Stomach smooth muscle (tissue), 2 donors: ENCODE data around the gene CFI.

Experiments
- H3K27ac ChIP-seq: one replicate; pipeline ENCODE4 v1.7.0; 2013; ENCODE audit warnings: mild to moderate bottlenecking, low read length, inconsistent platforms
- H3K27me3 ChIP-seq, 2 donors: one replicate each; pipeline ENCODE4 v1.7.0; 2013; ENCODE audit warnings: low read length in 2 of 2; ENCODE audit not compliant: insufficient read depth in 2 of 2, control insufficient read depth in 1 of 2
- H3K36me3 ChIP-seq, 2 donors: one replicate each; pipeline ENCODE4 v1.7.0; 2013; ENCODE audit warnings: low read length in 2 of 2; ENCODE audit not compliant: control insufficient read depth in 2 of 2, insufficient read depth in 2 of 2
- H3K4me1 ChIP-seq: one replicate; pipeline ENCODE4 v1.7.0; 2013; ENCODE audit warnings: low read length; ENCODE audit not compliant: control insufficient read depth, insufficient read depth
- H3K4me3 ChIP-seq, 2 donors: one replicate each; pipeline ENCODE4 v1.7.0; 2013; ENCODE audit warnings: low read length in 2 of 2
- H3K9ac ChIP-seq, 2 donors: one replicate each; pipeline ENCODE4 v1.7.0; 2013; ENCODE audit warnings: low read length in 2 of 2, mild to moderate bottlenecking in 1 of 2
- H3K9me3 ChIP-seq, 2 donors: one replicate each; pipeline ENCODE4 v1.7.0; 2013; ENCODE audit warnings: low read length in 2 of 2; ENCODE audit not compliant: control insufficient read depth in 2 of 2
- donor health status: healthy.
- donor health status: Pancreatic carcinoma.

The CFI gene

DNA sequence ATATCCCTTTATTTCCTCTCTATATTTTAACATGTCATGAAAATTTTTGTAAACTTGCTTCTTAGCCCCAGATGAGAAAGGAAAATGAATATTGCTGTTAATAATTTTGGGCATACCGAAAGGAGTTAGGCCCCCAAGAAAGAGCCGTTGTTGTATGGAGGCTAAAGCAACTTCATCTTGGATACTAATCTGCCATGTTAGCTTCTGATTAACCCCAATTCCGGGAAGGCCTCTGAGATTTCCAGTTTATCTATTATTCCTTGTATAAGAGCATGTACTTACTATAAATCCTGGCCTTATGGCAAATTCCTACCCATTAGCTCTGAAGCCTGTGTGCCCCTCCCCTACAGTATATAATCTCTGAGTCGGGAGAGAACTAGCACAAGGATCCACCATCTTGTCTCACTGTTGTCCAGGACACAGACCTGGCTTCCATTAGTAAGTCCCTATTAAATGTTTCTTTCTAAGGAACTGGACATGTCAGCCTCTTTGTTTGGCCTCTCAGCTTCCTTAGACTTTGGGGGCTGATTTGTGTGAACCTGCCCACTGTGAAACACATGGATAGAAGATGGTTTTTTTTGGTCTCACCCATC lies 51.1 kb downstream of the CFI start:
- Histone ChIP-seq H3K36me3 (no peaks in the 10 kb centered on the region), H3K9me3 (no peaks in the 10 kb centered on the region), H3K4me1 (no peaks in the 10 kb centered on the region), H3K27me3 (no peaks in the 10 kb centered on the region), H3K9ac (no peak overlapping the region), H3K4me3 (no peak overlapping the region), H3K27ac (no peak overlapping the region)

DNA sequence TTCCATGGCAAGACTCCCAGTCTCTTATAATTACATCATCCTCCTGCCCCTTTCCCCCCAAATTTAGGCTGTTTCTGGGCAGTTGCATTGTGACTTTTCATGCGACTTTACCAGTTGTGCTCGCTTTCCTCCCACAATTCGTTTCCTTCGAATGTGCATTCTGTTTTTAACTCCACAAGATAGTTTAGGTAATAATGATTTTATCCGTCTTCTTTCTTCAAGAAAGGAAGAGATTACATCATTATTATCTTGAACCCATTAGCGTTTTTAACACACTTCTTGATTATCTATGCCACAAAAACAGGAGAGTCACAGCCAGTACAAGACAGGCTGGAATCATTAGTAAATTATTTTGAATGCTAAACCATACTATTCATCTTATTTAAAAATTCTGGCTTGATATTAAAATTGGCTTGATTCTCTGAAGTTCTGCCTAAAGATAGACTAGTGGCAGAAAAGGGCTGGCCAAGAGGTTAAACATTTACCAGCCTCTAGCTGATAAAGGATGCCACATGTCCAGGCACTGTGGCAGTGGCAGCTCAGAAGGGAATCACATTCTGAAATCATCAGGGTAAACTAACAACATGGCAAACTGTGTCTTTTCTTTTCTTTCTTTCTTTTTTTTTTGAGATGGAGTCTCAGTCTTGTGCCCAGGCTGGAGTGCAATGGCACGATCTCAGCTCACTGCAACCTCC lies 52.3 kb downstream of the CFI start:
- Histone ChIP-seq H3K4me3 (no peak overlapping the region), H3K4me1 (no peaks in the 10 kb centered on the region), H3K27me3 (no peaks in the 10 kb centered on the region), H3K36me3 (no peaks in the 10 kb centered on the region), H3K9me3 (no peaks in the 10 kb centered on the region), H3K27ac (no peak overlapping the region), H3K9ac (no peak overlapping the region)

DNA sequence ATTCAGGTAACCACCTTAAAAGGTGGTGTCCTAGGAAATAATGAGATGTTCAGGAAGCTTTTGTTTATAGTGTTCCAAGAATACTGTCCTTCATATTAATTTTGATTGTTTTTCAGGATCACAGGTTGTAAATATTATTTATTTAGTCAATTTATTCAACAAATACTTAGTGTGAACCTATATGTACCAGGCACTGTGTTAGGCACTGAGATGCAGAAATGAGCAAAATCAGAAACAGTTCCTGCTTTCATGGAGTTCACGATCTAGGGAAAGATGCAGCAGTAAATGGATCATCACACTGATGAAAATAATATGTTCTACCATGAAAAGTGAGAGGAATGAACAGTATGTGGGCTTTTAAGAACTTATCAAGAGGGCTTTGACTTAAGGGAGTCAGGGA lies 53.7 kb downstream of the CFI start:
- H3K4me3 ChIP-seq = no peak overlapping the region
- no peak overlapping the region for H3K27ac ChIP-seq

DNA sequence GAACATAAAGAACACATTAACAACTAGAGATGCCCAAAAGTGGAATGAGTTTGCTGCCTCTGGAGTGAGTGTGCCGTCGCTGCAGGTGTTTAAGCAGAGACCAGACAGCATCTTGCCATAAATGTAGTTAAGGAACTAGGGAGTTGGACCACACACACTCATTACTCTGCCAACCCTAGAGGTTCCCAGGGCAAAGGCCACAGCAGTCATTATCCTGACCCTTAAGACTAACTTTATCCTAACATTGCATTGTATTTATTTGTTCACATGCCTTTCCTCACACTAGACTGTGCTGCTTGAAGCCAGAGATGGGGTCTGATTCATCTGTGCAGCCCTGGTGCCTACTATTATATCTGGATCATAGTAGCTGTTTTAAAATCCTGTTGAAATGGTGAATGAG lies 55.1 kb downstream of the CFI start:
- no peaks in the 10 kb centered on the region for H3K36me3 ChIP-seq

More for the DNA sequence above, 53.7 kb downstream of the CFI start:
- no peaks in the 10 kb centered on the region for H3K4me1 ChIP-seq
- H3K9me3 ChIP-seq = no peaks in the 10 kb centered on the region
- H3K36me3 ChIP-seq = no peaks in the 10 kb centered on the region
- H3K27me3 ChIP-seq = no peaks in the 10 kb centered on the region
- H3K9ac ChIP-seq = no peak overlapping the region

DNA sequence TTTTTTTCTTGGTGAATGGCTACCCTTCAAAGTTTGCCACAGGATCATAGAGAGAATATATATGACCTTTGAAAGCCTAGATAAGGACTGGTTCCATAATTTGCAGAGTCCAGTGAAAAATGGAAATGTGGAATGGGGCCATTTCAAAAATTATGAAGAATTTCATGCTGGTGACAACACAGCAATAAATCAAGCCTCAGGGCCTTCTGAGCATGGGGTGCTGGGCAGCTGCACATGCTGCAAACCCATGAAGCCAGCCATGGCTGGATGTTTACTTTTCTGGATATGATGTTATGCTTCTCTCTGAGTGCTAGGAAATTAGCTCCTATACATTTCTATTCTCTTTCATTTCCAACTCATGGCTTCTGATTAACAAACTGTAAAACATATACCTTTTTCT lies 56.0 kb downstream of the CFI start:
- Histone ChIP-seq H3K4me1 (no peaks in the 10 kb centered on the region), H3K36me3 (no peaks in the 10 kb centered on the region), H3K9me3 (no peaks in the 10 kb centered on the region), H3K4me3 (no peak overlapping the region), H3K27ac (no peak overlapping the region), H3K27me3 (no peaks in the 10 kb centered on the region), H3K9ac (no peak overlapping the region)

More for the DNA sequence above, 55.1 kb downstream of the CFI start:
- H3K27me3 ChIP-seq = no peaks in the 10 kb centered on the region
- H3K9me3 ChIP-seq = no peaks in the 10 kb centered on the region
- no peak overlapping the region for H3K9ac ChIP-seq
- no peaks in the 10 kb centered on the region for H3K4me1 ChIP-seq
- no peak overlapping the region for H3K4me3 ChIP-seq
- no peak overlapping the region for H3K27ac ChIP-seq

DNA sequence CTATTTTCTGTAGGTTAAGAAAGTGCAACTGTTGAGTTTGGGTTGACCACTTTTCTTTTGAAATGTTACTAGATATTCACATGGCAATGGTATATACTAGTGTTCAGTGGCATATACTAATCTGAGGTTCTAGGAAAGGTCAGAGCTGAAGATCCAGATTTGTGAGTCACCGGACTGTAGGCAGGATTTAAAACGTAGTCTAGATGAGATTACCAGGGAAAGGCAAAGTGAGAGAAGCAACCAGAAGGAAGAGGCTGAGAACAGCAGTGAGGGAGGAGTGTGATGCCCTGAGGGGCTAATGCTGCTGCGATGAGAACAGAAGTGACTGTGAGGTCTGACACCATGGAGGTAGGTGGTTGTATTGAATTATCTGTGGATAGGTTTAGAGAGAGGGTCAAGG lies 62.3 kb downstream of the CFI start:
- H3K36me3 ChIP-seq = no peaks in the 10 kb centered on the region
- no peaks in the 10 kb centered on the region for H3K27me3 ChIP-seq
- H3K9ac ChIP-seq = no peak overlapping the region
- H3K4me1 ChIP-seq = no peaks in the 10 kb centered on the region
- H3K4me3 ChIP-seq = no peak overlapping the region
- H3K9me3 ChIP-seq = no peaks in the 10 kb centered on the region
- no peak overlapping the region for H3K27ac ChIP-seq

DNA sequence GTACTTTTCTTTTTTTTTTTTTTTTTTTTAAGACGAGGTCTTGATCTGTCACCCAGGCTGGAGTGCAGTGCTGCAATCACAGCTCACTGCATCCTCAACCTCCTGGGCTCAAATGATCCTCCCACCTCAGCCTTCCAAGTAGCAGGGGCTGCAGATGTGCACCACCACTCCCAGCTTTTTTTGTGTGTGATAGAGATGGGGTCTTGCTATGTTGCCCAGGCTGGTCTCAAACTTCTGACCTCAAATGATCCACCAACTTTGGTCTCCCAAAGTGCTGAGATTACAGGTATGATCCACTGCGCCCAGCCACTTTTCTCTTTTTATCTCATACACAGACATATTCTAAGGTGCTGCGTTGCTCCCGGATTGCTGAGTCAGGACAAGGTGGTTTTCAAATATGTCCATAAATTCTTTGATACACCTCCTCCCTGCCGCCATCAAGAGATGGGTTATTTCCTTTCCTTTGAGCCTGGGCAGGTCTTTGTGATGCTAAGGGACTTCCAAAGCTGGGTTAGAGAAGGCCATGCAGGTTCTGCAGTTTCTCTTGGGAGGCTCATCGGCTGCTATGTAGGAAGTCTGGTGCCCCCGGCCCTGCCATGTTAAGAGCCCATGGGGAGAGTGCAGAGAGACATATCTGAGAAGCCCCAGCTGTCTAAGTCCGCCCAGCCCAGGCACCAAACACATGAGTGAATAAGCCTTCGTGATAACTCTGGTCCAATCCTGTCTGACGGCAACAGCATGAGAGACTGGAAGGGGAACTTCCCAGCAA lies 63.5 kb downstream of the CFI start:
- Histone ChIP-seq H3K9ac (no peak overlapping the region), H3K27me3 (no peaks in the 10 kb centered on the region), H3K4me1 (no peaks in the 10 kb centered on the region), H3K27ac (no peak overlapping the region), H3K4me3 (no peak overlapping the region), H3K36me3 (no peaks in the 10 kb centered on the region), H3K9me3 (no peaks in the 10 kb centered on the region)

DNA sequence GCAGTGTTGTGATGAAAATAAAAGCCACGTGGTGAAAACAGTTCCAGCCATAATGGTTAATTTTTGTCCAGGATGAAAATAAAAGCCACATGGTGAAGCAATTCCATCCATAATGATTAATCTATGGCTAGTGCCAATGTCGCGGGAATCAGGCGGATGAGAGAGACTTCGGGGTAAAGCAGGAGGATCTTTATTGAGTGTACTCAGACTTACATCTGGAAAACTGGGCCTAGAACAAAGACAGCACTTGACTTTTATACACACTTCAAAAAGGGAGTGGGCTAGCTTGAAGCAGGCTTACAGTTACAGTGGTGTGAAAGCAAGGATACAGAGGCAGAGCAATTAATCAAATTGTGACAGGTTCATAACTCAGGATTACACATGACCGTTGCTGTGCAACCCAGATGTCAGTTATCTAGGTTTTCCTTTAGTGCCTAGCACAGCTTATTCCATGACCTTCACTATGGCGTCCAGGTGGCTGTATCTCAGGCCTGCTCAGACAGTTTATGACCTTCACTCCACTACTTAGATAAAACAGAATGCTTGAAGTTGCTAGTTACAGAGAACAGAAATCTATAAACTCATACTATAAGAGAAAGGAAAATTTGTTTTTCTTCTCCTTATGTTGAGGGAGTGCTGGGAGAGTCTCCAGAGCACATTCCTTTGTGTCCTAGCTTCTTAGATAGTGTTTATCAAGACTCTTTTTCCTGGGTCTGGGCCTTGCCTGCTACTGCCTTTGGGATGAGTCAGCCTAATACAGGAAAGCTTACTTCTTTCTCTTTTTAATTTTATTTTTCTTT lies 66.0 kb downstream of the CFI start:
- Histone ChIP-seq H3K9ac (no peak overlapping the region), H3K36me3 (no peaks in the 10 kb centered on the region), H3K27me3 (no peaks in the 10 kb centered on the region), H3K27ac (no peak overlapping the region), H3K4me1 (no peaks in the 10 kb centered on the region), H3K9me3 (no peaks in the 10 kb centered on the region), H3K4me3 (no peak overlapping the region)

DNA sequence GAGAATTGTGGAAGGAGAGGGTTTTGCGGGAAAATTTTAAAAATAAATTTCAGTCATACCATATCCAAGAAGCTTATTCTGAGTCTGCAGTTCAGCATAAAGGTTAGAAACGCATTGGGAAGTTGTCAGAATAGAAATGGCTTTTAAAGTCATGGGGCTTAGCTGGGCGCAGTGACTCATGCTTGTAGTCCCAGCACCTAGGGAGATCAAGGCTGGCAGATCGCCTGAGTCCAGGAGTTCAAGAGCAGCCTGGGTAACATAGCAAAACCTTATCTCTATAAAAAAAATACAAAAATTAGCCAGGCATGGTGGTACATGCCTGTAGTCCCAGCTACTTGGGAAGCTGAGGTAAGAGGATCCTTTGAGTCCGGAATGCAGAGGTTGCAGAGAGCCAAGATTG lies 68.1 kb downstream of the CFI start:
- H3K27ac ChIP-seq = no peak overlapping the region
- no peak overlapping the region for H3K9ac ChIP-seq
- H3K27me3 ChIP-seq = no peaks in the 10 kb centered on the region
- H3K36me3 ChIP-seq = no peaks in the 10 kb centered on the region
- H3K4me3 ChIP-seq = no peak overlapping the region
- H3K4me1 ChIP-seq = peaks cover 10% of the 10 kb centered on the region
- H3K9me3 ChIP-seq = no peaks in the 10 kb centered on the region

DNA sequence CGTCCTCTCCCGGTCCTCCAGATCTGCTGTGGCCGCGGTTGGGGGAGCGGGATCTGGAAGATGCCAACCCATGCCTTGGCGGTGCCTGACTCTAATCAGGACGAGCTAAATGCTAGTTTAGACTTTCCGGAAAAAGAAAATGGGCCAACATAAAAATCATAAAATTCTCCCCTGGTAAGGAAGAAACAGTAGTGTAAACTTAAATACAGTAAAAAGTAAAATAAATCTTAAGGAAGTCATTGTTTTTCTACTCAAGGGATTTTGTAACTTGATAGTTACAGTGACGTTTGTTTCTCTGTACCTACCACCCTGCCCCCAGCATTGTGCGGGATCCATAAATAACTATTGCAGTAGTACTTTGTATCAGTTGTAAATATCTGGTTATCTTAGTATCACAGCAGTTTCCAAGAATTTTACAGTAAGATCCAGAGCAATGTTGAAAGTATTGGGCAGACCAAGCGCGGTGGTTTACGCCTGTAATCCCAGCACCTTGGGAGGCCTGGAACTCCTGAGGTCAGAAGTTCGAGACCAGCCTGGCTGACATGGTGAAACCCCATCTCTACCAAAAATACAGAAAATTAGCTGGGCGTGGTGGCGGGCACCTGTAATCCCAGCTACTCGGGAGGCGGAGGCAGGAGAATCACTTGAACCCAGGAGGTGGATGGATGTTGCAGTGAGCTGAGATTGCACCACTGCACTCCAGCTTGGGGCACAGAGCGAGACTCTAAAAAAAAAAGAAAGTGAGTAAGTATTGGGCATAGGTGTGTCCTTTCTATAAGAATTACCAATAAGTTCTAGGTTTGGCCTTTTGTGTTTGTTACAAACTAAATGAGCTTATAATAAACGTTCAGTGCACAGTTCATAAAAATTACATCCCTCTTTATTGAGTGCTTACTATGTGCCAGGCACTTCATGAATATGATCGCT lies 70.9 kb downstream of the CFI start:
- H3K9me3 ChIP-seq = no peaks in the 10 kb centered on the region
- peak overlapping the region; percentile 80 for H3K9ac ChIP-seq
- peaks cover 10% of the 10 kb centered on the region for H3K4me1 ChIP-seq
- peak overlapping the region; percentile 90 to 97 for H3K4me3 ChIP-seq
- no peaks in the 10 kb centered on the region for H3K27me3 ChIP-seq
- H3K36me3 ChIP-seq = no peaks in the 10 kb centered on the region
- peak overlapping the region; percentile 60 for H3K27ac ChIP-seq
